Neural progenitor cell (in vitro differentiated cells): Measurements from ENCODE around the gene CST9.

ENCODE experiments used
- EZH2 ChIP-seq: fragments of 200-600 bp; sonication (generic); IDR thresholded peaks from 2 replicates; pipeline ENCODE4 v1.6.1; 2017; ENCODE audit warnings: antibody characterized with exemption, mild to moderate bottlenecking, moderate library complexity
- EZH2phosphoT487 ChIP-seq: fragments of 200-600 bp; sonication (generic); IDR thresholded peaks from 2 replicates; pipeline ENCODE4 v1.6.1; 2017; ENCODE audit warnings: antibody characterized with exemption
- TF ChIP-seq, protein P1 (sequence below): fragments of 200-600 bp; sonication (generic); IDR thresholded peaks from 2 replicates; pipeline ENCODE4 v1.5.1; 2017; ENCODE audit warnings: antibody characterized with exemption, mild to moderate bottlenecking

DNA sequence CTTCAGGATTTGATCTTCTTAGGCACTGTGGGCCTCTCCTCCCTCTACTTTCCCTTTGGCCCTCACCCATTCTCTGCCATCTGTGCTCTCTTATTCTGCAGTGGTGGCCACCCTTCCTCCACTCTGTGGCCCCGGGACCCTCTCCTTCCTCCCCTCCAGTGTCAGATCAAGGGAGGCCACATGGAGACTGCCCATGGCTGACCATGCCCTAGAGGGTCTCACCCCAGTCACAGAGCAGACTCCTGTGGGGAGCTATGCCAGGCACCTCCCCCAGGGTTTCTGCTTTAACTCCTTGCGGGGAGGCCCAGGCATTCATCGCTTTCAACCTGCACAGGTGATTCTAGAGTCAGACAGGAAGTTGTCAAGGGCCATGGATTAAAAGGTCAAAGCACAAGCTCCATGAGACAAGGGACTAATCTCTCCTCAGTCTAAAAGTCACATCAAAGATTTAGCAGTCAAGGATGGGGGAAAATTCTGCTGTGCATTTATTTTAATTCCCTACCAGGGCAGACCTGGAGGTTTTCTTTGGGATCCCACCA is 47.8 kb upstream of the CST9 start:
- TF ChIP-seq, protein P1, sequence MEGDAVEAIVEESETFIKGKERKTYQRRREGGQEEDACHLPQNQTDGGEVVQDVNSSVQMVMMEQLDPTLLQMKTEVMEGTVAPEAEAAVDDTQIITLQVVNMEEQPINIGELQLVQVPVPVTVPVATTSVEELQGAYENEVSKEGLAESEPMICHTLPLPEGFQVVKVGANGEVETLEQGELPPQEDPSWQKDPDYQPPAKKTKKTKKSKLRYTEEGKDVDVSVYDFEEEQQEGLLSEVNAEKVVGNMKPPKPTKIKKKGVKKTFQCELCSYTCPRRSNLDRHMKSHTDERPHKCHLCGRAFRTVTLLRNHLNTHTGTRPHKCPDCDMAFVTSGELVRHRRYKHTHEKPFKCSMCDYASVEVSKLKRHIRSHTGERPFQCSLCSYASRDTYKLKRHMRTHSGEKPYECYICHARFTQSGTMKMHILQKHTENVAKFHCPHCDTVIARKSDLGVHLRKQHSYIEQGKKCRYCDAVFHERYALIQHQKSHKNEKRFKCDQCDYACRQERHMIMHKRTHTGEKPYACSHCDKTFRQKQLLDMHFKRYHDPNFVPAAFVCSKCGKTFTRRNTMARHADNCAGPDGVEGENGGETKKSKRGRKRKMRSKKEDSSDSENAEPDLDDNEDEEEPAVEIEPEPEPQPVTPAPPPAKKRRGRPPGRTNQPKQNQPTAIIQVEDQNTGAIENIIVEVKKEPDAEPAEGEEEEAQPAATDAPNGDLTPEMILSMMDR: no peak
- TF ChIP-seq EZH2phosphoT487 (no peak), EZH2 (no peak)
